Progenitor cell of endocrine pancreas (in vitro differentiated cells): ENCODE measurements around the gene ZNF214. TPM values are rescaled to one million over a fixed set of nuclear protein-coding genes. Genes with fewer than 3 reads are reported as not detected.
"Not testable (repeated sequence)": the region's sequence is repeated elsewhere in the genome, so short reads cannot be mapped to it uniquely, and the experiment has no call there.

Experiments used
- DNase-seq: peaks from one replicate; pipeline ENCODE4 v3.0.0; 2021; ENCODE audit warnings: low spot score; ENCODE audit not compliant: unreplicated experiment
- H3K27ac Mint-ChIP-seq: 2 replicates; pipeline ENCODE4 v1.8.0; 2021; ENCODE audit warnings: mild to moderate bottlenecking, moderate library complexity, mixed read lengths
- H3K27me3 Mint-ChIP-seq: 2 replicates; pipeline ENCODE4 v1.8.0; 2021; ENCODE audit warnings: mixed read lengths
- H3K36me3 Mint-ChIP-seq: 2 replicates; pipeline ENCODE4 v1.8.0; 2022; ENCODE audit warnings: mixed read lengths; ENCODE audit not compliant: insufficient read depth
- H3K4me1 Mint-ChIP-seq: 2 replicates; pipeline ENCODE4 v1.8.0; 2021; ENCODE audit warnings: low read depth, mixed read lengths
- H3K4me3 Mint-ChIP-seq: 2 replicates; pipeline ENCODE4 v1.8.0; 2021; ENCODE audit warnings: low read depth, mild to moderate bottlenecking, moderate library complexity, mixed read lengths
- H3K9me3 Mint-ChIP-seq: 2 replicates; pipeline ENCODE4 v1.8.0; 2021; ENCODE audit warnings: low read depth, mixed read lengths
- total RNA-seq: library from RNA; stranded (reverse); gene quantifications from 2 replicates; pipeline ENCODE4 v1.2.1, GENCODE V29; 2021
- TF ChIP-seq, protein P1 (sequence below): fragments of 200-600 bp; sonication (generic); IDR thresholded peaks from one replicate; pipeline ENCODE4 v1.5.0; 2021; ENCODE audit warnings: antibody characterized with exemption, mild to moderate bottlenecking; ENCODE audit not compliant: unreplicated experiment

The ZNF214 gene
- total RNA-seq, 1 donor from 2014 or later, result 11.4 TPM

DNA sequence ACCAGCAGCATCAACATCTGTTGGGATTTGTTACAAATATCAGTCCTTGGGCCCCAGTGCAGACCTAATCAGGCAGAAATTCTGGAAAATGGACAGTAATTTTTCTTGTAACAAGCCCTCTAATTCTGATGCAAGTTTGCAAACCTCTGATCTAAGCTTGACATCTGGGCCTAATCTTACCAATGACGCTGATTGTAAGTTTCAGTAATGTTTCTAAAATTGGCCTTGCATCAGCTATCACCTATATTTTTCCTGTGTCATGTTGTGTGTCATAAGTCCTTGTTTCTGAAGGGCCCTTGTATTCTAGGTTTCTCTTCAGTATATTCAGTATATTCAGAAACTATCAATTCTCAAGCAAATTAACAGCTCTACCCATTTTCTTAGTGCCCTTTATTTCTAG lies 57.5 kb downstream of the ZNF214 start:
- TF ChIP-seq, protein P1, sequence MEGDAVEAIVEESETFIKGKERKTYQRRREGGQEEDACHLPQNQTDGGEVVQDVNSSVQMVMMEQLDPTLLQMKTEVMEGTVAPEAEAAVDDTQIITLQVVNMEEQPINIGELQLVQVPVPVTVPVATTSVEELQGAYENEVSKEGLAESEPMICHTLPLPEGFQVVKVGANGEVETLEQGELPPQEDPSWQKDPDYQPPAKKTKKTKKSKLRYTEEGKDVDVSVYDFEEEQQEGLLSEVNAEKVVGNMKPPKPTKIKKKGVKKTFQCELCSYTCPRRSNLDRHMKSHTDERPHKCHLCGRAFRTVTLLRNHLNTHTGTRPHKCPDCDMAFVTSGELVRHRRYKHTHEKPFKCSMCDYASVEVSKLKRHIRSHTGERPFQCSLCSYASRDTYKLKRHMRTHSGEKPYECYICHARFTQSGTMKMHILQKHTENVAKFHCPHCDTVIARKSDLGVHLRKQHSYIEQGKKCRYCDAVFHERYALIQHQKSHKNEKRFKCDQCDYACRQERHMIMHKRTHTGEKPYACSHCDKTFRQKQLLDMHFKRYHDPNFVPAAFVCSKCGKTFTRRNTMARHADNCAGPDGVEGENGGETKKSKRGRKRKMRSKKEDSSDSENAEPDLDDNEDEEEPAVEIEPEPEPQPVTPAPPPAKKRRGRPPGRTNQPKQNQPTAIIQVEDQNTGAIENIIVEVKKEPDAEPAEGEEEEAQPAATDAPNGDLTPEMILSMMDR, result no peak
- no peak for DNase-seq
- H3K27ac Mint-ChIP-seq, result no peak overlapping the region
- no peaks in the 10 kb centered on the region for H3K4me1 Mint-ChIP-seq
- no peaks in the 10 kb centered on the region for H3K36me3 Mint-ChIP-seq
- H3K4me3 Mint-ChIP-seq, result no peak overlapping the region
- H3K9me3 Mint-ChIP-seq, result peaks cover 4% of the 10 kb centered on the region
- H3K27me3 Mint-ChIP-seq, result no peaks in the 10 kb centered on the region

DNA sequence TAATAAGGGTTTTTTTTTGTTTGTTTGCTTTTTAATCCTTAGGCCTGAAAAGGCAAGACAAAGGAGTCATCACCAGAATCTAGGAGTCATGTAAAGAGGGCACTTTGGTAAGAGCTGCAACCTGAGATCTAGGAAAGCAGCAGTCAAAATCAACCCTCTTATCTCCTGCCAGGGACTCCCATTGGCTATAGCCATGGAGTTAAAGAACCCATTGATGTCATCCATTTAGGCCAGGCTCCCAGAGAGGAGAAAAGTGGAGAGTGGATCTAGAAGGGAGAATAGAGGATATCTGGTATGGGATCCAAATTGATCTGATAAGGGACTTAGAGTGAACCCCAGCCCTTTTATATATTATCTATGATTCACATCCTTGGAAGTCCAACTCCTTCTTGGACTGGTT lies 58.0 kb downstream of the ZNF214 start:
- H3K4me1 Mint-ChIP-seq, result no peaks in the 10 kb centered on the region

DNA sequence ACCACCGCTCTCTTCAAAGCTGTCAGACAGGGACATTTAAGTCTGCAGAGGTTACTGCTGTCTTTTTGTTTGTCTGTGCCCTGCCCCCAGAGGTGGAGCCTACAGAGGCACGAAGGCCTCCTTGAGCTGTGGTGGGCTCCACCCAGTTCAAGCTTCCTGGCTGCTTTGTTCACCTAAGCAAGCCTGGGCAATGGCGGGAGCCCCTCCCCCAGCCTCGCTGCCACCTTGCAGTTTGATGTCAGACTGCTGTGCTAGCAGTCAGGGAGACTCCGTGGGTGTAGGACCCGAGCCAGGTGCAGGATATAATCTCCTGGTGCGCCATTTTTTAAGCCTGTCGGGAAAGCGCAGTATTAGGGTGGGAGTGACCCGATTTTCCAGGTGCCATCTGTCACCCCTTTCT lies 65.9 kb downstream of the ZNF214 start:
- Mint-ChIP-seq H3K9me3 (peaks cover 12% of the 10 kb centered on the region), H3K36me3 (peaks cover 21% of the 10 kb centered on the region)
- not testable (repeated sequence) for H3K4me3 Mint-ChIP-seq, H3K4me1 Mint-ChIP-seq, H3K27ac Mint-ChIP-seq, H3K27me3 Mint-ChIP-seq, DNase-seq

More for the DNA sequence above, 58.0 kb downstream of the ZNF214 start:
- Mint-ChIP-seq H3K36me3 (peaks cover 2% of the 10 kb centered on the region), H3K9me3 (no peaks in the 10 kb centered on the region), H3K27me3 (no peaks in the 10 kb centered on the region), H3K27ac (no peak overlapping the region), H3K4me3 (no peak overlapping the region)
- no peak for DNase-seq
- TF ChIP-seq, protein P1, result no peak

Other genes starting within 250 kb of the ZNF214 start
- gene OR2AG2, start 248.4 kb downstream of the ZNF214 start, total RNA-seq, result 0.48 and 1.0 TPM in 2 replicates
- gene OR2AG1, start 237.3 kb downstream of the ZNF214 start, total RNA-seq, result not detected in 2 replicates
- 0.13 and 0.24 TPM in 2 replicates for gene OR6A2, start 220.7 kb downstream of the ZNF214 start, total RNA-seq
- gene OR10A5, start 174.7 kb downstream of the ZNF214 start, total RNA-seq, result not detected in 2 replicates
- not detected in 2 replicates for gene OR10A2, start 157.3 kb downstream of the ZNF214 start, total RNA-seq
- gene OR10A4, start 143.7 kb downstream of the ZNF214 start, total RNA-seq, result not detected in 2 replicates
- gene OR2D2, start 127.8 kb downstream of the ZNF214 start, total RNA-seq, result 0.53 TPM in 1 of 2 replicates, not detected in the other
- gene OR2D3, start 99.3 kb downstream of the ZNF214 start, total RNA-seq, result not detected in 2 replicates
- gene ZNF215, start 93.9 kb downstream of the ZNF214 start, total RNA-seq, result 3.8 and 4.9 TPM in 2 replicates
- gene NLRP14, start 133 bp upstream of the ZNF214 start, total RNA-seq, result 0.26 and 0.29 TPM in 2 replicates
- 0.14 TPM in 1 of 2 replicates, not detected in the other for gene RBMXL2, start 68.7 kb upstream of the ZNF214 start, total RNA-seq
- 0.42 and 0.57 TPM in 2 replicates for gene SYT9, start 231.6 kb upstream of the ZNF214 start, total RNA-seq